Activated CD4-positive, CD25-positive, alpha-beta regulatory T cell treated with anti-CD3 and anti-CD28 coated beads, Interleukin-2, amount 50 U/mL, for 72 hours (primary cell): ENCODE measurements around the gene CCRL2.
"Not testable (repeated sequence)": the region's sequence is repeated elsewhere in the genome, so short reads cannot be mapped to it uniquely, and the experiment has no call there.

Experiments
- DNase-seq: peaks from one replicate; pipeline ENCODE4 v3.0.0; 2021

CCRL2 gene

GRCh38 chr3:46431905-46432304 lies 24.8 kb downstream of the CCRL2 start:
- DNase-seq: not testable (repeated sequence)

GRCh38 chr3:46433118-46433517 lies 26.1 kb downstream of the CCRL2 start:
- DNase-seq: not testable (repeated sequence)

GRCh38 chr3:46433841-46434240 lies 26.8 kb downstream of the CCRL2 start:
- no peak for DNase-seq

GRCh38 chr3:46435081-46435726 lies 28.1 kb downstream of the CCRL2 start:
- DNase-seq: no peak

DNA sequence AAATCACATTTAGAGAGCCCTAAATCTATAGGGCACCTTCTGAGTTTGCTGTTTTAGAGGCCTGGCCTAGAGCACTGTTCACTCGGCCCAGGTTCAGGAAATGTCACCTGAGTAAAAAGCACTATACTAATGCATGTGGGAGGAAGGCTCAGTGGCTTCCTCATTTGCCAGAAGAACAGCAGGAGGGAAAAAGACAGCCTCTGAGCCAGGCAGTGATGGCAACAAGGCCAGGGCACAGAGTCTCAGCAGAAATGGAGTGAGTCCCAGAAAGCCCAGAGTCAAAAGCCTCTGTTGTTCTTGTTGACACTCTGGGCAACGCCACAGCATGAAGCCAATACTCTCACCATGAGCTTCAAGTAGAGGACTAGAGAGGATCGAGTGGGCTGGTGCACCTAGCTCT lies 31.8 kb downstream of the CCRL2 start:
- DNase-seq: no peak

DNA sequence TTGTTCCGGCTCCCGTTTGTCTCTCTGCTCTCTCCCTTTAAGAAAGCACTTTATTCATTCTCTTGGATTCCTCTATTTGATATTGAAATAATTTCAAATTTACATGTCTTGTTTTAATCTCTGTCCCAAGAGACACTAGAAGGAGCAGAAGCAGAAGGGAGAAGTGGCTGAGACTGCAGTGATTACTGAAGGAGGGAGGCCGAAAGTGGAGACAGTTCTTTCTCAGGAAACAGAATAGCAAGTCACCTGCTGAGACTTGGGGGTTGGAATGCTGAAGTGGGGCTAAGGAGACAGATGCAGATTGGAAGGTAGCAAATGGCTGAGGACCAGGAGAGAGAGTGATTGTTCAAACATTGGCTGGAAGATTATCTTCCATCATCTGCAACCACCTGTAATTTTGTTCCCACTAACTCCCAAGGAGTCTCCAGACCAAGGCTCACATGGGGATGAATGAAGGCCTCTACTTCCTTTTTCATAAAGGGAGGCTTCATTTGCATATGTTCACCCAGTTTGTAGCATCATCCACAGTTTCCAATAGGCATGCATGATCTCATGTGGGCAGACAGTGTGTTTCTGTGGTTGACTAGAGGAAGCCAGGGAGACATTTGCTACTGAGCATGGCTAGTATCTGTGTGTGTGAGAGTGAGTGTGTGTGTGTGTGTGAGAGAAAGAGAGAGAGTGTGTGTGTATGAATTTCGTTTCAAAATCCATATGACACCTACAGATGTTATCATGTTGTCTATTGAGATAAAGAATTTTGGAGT lies 33.7 kb downstream of the CCRL2 start:
- DNase-seq: no peak

DNA sequence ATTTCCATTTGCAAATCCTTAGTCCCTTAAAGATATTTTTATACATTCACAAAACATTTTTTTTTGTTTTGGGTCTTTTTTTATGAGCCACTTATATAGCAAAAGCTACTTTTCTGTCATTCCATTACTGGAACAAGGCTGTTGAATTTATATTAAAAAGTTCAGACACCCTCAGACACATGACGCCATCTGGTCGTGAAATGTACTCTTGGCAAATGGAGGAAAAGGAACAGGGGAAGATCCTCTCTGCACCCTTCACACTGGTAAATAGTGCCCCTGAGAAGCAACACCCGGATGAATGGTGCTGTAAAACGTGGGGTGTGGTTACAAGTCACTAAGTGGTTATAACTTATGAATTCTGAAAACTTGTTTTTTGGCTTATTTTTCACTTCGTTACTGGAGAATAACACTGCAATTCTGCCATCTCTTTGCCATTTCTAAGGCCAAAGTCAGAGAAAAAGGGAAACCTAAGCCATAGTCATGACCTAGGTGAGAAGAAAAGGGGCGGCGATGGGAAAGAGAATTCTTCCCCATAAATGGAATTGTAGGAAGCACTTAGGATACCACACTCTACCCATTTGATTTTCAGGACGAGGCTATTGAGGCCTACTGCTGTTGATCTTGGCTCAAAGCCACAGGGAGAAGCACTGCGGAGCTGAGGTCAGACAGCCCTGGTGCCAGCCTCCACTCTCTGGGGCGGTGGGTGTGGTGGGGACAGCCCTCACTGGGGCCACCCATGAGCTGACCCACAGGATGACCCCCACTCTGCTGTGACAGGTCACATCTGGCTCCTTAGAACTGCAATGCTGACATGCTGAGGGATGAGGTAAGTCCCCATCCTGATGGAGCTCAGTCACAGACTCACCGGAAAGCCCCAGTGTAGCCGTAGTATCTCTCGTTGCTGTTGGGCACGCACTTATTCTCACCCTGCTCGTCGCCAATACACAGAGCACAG lies 35.8 kb downstream of the CCRL2 start:
- DNase-seq: no peak

DNA sequence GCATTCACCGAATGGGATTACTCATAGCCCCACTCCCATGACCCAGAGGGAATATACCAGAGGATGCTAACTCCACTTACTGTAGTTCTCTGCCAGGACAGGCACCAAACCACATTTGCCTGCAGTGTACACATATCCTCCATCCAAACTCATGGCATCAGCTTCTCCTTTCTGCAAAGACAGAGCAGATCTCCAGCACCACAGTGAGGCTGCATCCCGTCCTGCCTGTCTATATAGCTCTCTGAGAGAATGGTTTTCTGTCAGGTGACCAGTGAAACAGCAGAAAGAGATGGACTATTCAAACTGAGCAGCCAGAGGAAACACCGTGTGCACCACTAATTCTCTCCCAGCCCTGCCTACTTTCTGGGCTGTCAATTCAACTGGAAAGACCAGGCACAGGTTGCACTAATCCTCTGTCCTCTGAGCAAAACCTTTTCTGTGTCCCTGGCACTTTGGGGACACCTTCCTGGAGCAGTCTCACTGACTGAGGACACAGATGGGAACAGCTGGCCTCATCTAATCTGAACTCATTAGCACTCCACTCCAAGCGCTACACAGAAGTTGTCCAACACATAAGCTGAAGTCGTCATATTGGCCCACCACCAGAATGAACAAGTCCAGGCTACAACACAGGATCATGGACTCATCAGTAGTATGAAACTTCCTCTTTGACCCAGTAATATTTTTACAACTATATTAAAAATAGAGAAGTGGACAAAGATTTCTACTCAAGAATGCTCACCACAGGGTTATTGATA lies 40.3 kb downstream of the CCRL2 start:
- no peak for DNase-seq

- DNase-seq: no peak
Measured at GRCh38 chr3:46448721-46449120, 41.7 kb downstream of the CCRL2 start.

DNA sequence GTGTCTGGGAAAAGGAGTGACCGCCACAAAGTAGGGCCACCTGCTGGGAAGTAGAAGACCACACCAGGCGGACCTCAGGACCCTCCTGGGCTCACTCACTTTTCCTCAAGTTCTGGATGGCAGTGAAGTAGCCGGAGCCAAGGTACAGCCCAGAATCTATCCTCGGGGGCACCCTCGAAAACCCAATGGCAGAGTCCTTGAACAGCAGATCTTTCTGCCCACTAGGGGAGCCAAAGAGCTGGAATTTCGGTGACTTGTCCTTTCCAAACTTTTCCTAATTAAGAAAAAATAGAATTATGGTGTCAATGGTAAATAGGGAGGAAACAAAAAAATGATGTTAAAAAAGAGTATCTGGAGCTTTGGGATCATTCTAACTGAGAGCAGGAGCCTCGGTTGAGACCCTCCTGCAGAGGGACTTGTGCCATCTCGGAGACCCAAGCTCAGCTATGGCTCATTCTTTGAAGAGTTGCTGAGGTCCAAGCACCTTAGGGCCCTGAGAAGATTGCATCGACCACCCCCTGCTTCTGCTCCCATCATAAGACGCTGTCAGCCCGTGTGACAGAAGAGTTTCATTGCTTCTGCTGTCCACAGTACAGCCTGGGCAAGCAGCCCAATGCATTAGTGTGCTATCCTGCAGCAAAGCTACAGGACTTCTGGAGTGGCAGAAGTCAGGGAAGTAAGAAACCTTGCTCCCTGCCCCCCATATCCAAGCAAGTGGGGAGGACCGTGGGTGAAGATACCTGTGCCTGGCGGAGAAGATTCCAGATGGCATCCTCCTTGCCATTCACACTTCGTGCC lies 42.9 kb downstream of the CCRL2 start:
- DNase-seq: no peak

- DNase-seq: no peak
Measured at GRCh38 chr3:46453526-46454208, 46.6 kb downstream of the CCRL2 start.

DNA sequence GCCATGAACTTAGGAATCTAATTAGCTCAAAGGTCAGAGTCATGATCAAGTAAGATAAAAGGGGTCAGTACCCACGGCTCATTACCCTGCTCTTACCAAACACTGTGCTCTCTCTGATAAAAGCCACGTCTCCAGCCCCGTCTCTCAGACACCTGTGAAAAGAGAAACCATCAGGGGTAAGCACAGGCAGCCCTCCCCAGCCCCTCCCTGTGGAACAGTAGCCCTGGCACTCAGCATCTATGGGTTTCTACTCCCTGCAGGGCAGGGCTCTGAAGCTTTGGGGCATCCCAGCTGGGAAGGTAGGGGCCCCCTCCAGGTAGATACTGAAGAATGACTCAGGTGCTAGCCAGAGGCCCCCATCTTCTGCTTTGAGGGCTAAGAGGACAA lies 47.1 kb downstream of the CCRL2 start:
- DNase-seq: no peak

DNA sequence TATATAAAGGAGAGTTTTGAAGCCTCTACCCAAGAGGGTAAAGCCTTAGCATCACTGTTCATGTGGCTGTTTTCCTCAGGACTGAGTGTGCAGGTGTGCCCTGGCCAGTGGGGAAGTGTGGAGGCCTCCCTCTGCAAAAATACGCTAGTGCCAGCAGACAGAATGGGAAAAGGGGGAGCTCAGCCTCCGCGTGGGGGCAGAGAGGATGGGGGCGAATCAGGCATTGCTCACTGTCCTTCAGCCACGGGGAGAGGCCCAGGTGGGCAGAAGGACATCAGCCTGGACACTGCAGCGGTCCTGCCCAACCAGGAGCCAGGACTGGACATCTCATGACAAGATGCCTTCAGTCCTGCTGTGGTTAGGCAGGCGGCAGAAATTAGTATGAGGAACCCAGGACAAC lies 47.5 kb downstream of the CCRL2 start:
- DNase-seq: no peak

DNA sequence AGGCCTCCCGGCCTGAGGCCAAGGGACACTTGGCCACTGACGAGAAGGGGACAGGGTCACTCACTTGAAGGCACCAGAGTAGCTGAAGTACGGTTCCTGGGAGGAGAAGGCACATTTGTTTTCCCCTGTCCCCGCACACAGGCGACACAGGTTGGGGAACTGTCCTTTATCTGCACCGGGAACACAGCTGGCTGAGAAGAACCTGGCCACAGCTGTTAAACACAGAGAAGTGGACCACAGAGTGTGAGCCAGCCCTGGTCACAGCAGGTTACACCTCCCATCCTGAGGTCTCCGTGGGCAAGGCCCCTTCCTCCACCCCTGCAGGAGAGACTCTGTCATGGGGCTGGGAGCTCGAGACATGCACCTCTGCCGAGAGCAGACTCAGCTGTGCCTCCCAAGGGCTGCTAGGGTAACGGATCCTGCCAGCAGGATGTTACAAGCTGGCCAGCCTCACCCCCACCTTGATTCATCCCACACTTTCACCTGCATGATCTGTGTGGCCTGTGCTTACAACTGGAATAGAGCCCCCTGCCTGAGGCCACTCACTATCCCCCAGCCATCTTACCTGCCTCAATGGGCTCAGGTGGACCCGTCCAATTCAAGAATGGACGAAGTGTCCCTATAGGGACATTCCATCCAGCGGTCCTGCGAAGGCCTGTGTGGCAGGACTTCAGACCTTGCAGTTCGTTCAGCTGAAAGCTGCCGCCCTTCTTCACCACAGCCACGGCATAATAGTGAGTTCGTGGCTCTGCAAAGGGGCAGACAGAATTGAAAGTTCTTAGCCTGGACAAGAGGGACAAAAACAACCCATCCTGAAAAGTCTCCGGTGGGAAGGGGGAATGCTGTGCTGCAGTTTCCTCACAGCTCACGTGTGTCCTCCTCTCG lies 48.4 kb downstream of the CCRL2 start:
- no peak for DNase-seq

DNA sequence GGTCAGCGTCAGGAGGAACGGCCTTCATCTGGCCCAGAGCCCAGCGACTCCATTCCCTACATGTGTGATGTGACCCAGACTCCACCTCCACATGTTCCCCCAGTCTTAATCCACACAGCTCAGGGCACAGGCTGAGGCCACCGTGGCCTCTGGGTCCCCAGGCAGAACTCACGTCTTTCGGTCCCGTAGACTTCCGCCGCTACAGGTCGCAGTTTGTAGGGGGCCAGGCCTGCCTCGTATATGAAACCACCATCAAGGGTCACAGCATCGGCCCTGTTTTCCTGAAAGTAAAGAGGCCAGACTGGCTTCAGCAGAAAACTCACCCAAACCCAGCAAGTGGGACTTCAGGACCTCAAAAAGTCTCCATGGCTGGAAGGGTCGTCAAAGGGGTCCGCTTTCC lies 49.1 kb downstream of the CCRL2 start:
- DNase-seq: no peak
